Endothelial cell of umbilical vein (primary cell): ENCODE results near the gene TMEM33. TPM values are rescaled to one million over a fixed set of nuclear protein-coding genes. Genes with fewer than 3 reads are reported as not detected.

ENCODE experiments used
- BruUV-seq: library from RNA; stranded (reverse); fragments of 400-500 nt; replicated peaks from 2 replicates; lab custom pipeline; 2021; lab: Mats Ljungman, UMichigan
- CTCF ChIA-PET: fragments of 300-600, 350-600 bp; sonication (Branson Sonifier 250); formaldehyde crosslinking; loops from one replicate; lab custom pipeline; 2021; ENCODE audit warnings: antibody characterized with exemption, inconsistent platforms; lab: Charles Lee
- POLR2A ChIA-PET: fragments of 300-600, 350-600 bp; sonication (Branson Sonifier 250); formaldehyde crosslinking; loops from one replicate; lab custom pipeline; 2021; ENCODE audit warnings: antibody characterized with exemption, inconsistent platforms; lab: Charles Lee
- DNase-seq: peaks from one replicate; pipeline ENCODE4 v3.0.0-alpha.2; 2011; ENCODE audit warnings: low read depth, low spot score
- FAIRE-seq: peaks from 2 replicates; lab custom pipeline; 2011; peaks lifted over from hg19 to GRCh38; lab: Jason Lieb, UNC
- H2AFZ ChIP-seq: 2 replicates; pipeline ENCODE4 v1.6.0; 2012; ENCODE audit warnings: low read depth, low read length, control low read depth, inconsistent platforms
- H3K27ac ChIP-seq: 2 replicates; pipeline ENCODE4 v1.5.1; 2011; ENCODE audit warnings: low read depth, mild to moderate bottlenecking, control low read depth, low read length, moderate library complexity; ENCODE audit not compliant: insufficient read depth
- H3K27me3 ChIP-seq, 2 experiments: 2 replicates each; pipeline versions ENCODE4 v1.6.0 to v1.6.1; 2011; ENCODE audit warnings: low read length in 2 of 2, mixed read lengths in 1 of 2; ENCODE audit not compliant: control insufficient read depth in 2 of 2, insufficient read depth in 2 of 2
- H3K36me3 ChIP-seq, 2 experiments: 2 replicates in 1 of 2; 3 replicates in 1 of 2; pipeline ENCODE4 v1.5.1; 2011; ENCODE audit warnings: low read length in 2 of 2, mild to moderate bottlenecking in 1 of 2, moderate library complexity in 1 of 2; ENCODE audit not compliant: control insufficient read depth in 2 of 2, insufficient read depth in 2 of 2; ENCODE audit errors: extremely low read depth in 1 of 2
- H3K4me1 ChIP-seq: 3 replicates; pipeline ENCODE4 v1.5.1; 2011; ENCODE audit warnings: mild to moderate bottlenecking, low read length; ENCODE audit not compliant: control insufficient read depth, insufficient read depth; ENCODE audit errors: extremely low read depth
- H3K4me2 ChIP-seq: 2 replicates; pipeline ENCODE4 v1.6.1; 2011; ENCODE audit warnings: low read length, control low read depth, mixed read lengths; ENCODE audit not compliant: insufficient read depth
- H3K4me3 ChIP-seq, 3 experiments: fragments of 200-600 bp in 1 of 3; sonication (generic), shearing (Covaris generic) in 1 of 3; replicated peaks in 1 of 3; 2 replicates each; pipeline ENCODE4 v1.5.1; 2011 to 2016; ENCODE audit warnings: control low read depth in 3 of 3, low read length in 3 of 3, mild to moderate bottlenecking in 2 of 3, inconsistent platforms in 1 of 3, low read depth in 1 of 3, moderate library complexity in 1 of 3; ENCODE audit not compliant: insufficient read depth in 1 of 3
- H3K79me2 ChIP-seq: 2 replicates; pipeline ENCODE4 v1.6.0; 2012; ENCODE audit warnings: low read length, inconsistent platforms; ENCODE audit not compliant: control insufficient read depth, insufficient read depth
- H3K9ac ChIP-seq: replicated peaks from 2 replicates; pipeline ENCODE3; 2011; ENCODE audit warnings: low read length, control low read depth; ENCODE audit not compliant: insufficient read depth; ENCODE audit errors: extremely low read depth
- H3K9me1 ChIP-seq: replicated peaks from 3 replicates; pipeline ENCODE4 v1.6.0; 2011; ENCODE audit warnings: mild to moderate bottlenecking, low read length; ENCODE audit not compliant: control insufficient read depth, insufficient read depth; ENCODE audit errors: extremely low read depth
- H3K9me3 ChIP-seq: replicated peaks from 2 replicates; pipeline ENCODE4 v1.5.1; 2012; ENCODE audit warnings: low read length, inconsistent platforms; ENCODE audit not compliant: control insufficient read depth, insufficient read depth
- H4K20me1 ChIP-seq: replicated peaks from 2 replicates; pipeline ENCODE3; 2011; ENCODE audit warnings: mild to moderate bottlenecking, low read length; ENCODE audit not compliant: control insufficient read depth, insufficient read depth; ENCODE audit errors: extremely low read depth
- CTCF ChIP-seq, 2 donors: IDR thresholded peaks; 1 replicate in 1 of 2; 2 replicates in 1 of 2; pipeline ENCODE4 v1.5.1; 2011; ENCODE audit warnings: low read length in 2 of 2, mild to moderate bottlenecking in 2 of 2, moderate library complexity in 2 of 2, control low read depth in 1 of 2, inconsistent platforms in 1 of 2, low read depth in 1 of 2; ENCODE audit not compliant: insufficient read depth in 1 of 2; ENCODE audit errors: extremely low read depth in 1 of 2
- EZH2 ChIP-seq: IDR thresholded peaks from 2 replicates; pipeline ENCODE4 v1.6.1; 2012; ENCODE audit warnings: borderline replicate concordance, low read depth, mild to moderate bottlenecking, moderate library complexity, low read length, inconsistent platforms; ENCODE audit not compliant: severe bottlenecking
- FOS ChIP-seq: IDR thresholded peaks from 2 replicates; pipeline ENCODE4 v1.6.1; 2011; ENCODE audit warnings: mild to moderate bottlenecking, low read length, moderate library complexity, borderline replicate concordance; ENCODE audit not compliant: insufficient read depth
- GATA2 ChIP-seq: IDR thresholded peaks from 2 replicates; pipeline ENCODE4 v1.7.0; 2011; ENCODE audit warnings: low read depth, mild to moderate bottlenecking, moderate library complexity, mixed read lengths, low read length; ENCODE audit not compliant: insufficient read length, insufficient read depth
- JUN ChIP-seq: IDR thresholded peaks from 2 replicates; pipeline ENCODE4 v1.6.1; 2011; ENCODE audit warnings: borderline replicate concordance, low read depth; ENCODE audit not compliant: insufficient read length, insufficient read depth
- MAX ChIP-seq: IDR thresholded peaks from 2 replicates; pipeline ENCODE4 v1.6.1; 2011; ENCODE audit not compliant: insufficient read depth, insufficient read length
- MYC ChIP-seq: IDR thresholded peaks from one replicate; pipeline ENCODE4 v1.6.1; 2011; ENCODE audit warnings: mild to moderate bottlenecking, low read depth, low read length
- POLR2A ChIP-seq: IDR thresholded peaks from 2 replicates; pipeline ENCODE4 v1.6.1; 2012; ENCODE audit warnings: low read depth, mild to moderate bottlenecking, control low read depth, low read length
- POLR2AphosphoS5 ChIP-seq: IDR thresholded peaks from 2 replicates; pipeline ENCODE4 v1.6.1; 2012; ENCODE audit warnings: low read depth, mild to moderate bottlenecking, control low read depth, low read length, moderate library complexity; ENCODE audit not compliant: insufficient read depth
- dilution Hi-C: fragments of 300-500 bp; cut with MboI; formaldehyde crosslinking; loops from one replicate; pipeline ENCODE4 v1.15.0; 2019; ENCODE audit warnings: low sequenced_read_pairs; ENCODE audit not compliant: extremely low pct_ligation_motif_present
- intact Hi-C: fragments of 100-400 bp; cut with micrococcal nuclease; formaldehyde crosslinking; loops from one replicate; pipeline ENCODE4 v1.10.0; 2022
- polyA plus RNA-seq, 4 experiments: library from polyadenylated mRNA; depleted of rRNA in 3 of 4; stranded (reverse) in 3 of 4; unstranded in 1 of 4; fragments of >200 nt; gene quantifications; 2 replicates each; pipeline versions ENCODE4 v1.2.1 to v1.2.3, GENCODE V29; 2011 to 2012; ENCODE audit warnings: missing spikeins in 1 of 4
- total RNA-seq: library from RNA; stranded (reverse); gene quantifications from 2 replicates; pipeline ENCODE4 v1.2.3, GENCODE V29; 2021

Gene TMEM33
- total and polyA plus RNA-seq, 2 donors (not counting 3 experiments of a cell fraction or from before 2014, with no cell fraction given) = 52.9 to 60.1 TPM

- H3K79me2 ChIP-seq = no peaks in the 10 kb centered on the region
- no peaks in the 10 kb centered on the region for H3K36me3 ChIP-seq
- no peak overlapping the region for H3K4me2 ChIP-seq
- no peak for DNase-seq
- no peaks in the 10 kb centered on the region for H3K9me3 ChIP-seq
- no peak overlapping the region for H3K27ac ChIP-seq
- H3K9ac ChIP-seq = no peak overlapping the region
- BruUV-seq = no TSS peak
- H3K9me1 ChIP-seq = no peaks in the 10 kb centered on the region
- no peaks in the 10 kb centered on the region for H4K20me1 ChIP-seq
- no peak for TF ChIP-seq GATA2
- no peak for TF ChIP-seq EZH2
- no peak for TF ChIP-seq POLR2A
- no peak for TF ChIP-seq MAX
- no peak for TF ChIP-seq JUN
- no peak for TF ChIP-seq POLR2AphosphoS5
- no peak for TF ChIP-seq CTCF (IDR thresholded peaks at IDR 0.05; ENCODE audit: extremely low read depth in 1 of 2, insufficient read depth in 1 of 2, low read depth in 1 of 2, low read length in 2 of 2)
- no peak for TF ChIP-seq FOS
- no peak for TF ChIP-seq MYC
- POLR2A ChIA-PET = no interaction called here
- CTCF ChIA-PET = interaction anchor here (0.7 to 7.3 kb wide), 26 partner anchors 8 to 630 kb away, joined by 3 to 71 read pairs (median 4); no protein-coding TSS in a partner anchor
- no peak for FAIRE-seq
- no peaks in the 10 kb centered on the region for H3K4me1 ChIP-seq
- dilution Hi-C loops (no loop called here), intact Hi-C loops (loop anchor here (1.0 kb wide), 1 partner anchor 195 kb away; no protein-coding TSS in a partner anchor)
- peaks cover 33 to 64% of the 10 kb centered on the region in 2 experiments for H3K27me3 ChIP-seq
- H2AFZ ChIP-seq = no peak overlapping the region
- no peak overlapping the region for H3K4me3 ChIP-seq
Measured at GRCh38 chr4:41888687-41889074, 46.5 kb upstream of the TMEM33 start.
